HepG2 (cell line): Measurements from ENCODE around the gene POLRMT. TPM values are rescaled to one million over a fixed set of nuclear protein-coding genes. Genes with fewer than 3 reads are reported as not detected.

ENCODE experiments used
- AHDC1 ChIP-seq: sonication (generic); formaldehyde crosslinking; IDR thresholded peaks from 2 replicates; pipeline ENCODE4 v1.5.1; 2020; ENCODE audit warnings: mild to moderate bottlenecking, missing genetic modification reagents, borderline replicate concordance
- DNMT3B ChIP-seq: conservative IDR thresholded peaks from 2 replicates; pipeline ENCODE4 v1.6.1; 2016; ENCODE audit warnings: missing biosample characterization, control low read depth
- ELF4 ChIP-seq: sonication (generic); formaldehyde crosslinking; IDR thresholded peaks from 2 replicates; pipeline ENCODE4 v1.5.0; 2020; ENCODE audit warnings: missing genetic modification reagents, mild to moderate bottlenecking, moderate library complexity, borderline replicate concordance
- EP300 ChIP-seq, 3 experiments: sonication (generic) in 1 of 3; formaldehyde crosslinking in 1 of 3; IDR thresholded peaks; 2 replicates each; pipeline versions ENCODE4 v1.5.1 to v1.6.1; 2011 to 2020; ENCODE audit warnings: low read depth in 2 of 3, low read length in 2 of 3, borderline replicate concordance in 1 of 3, improper control_type of control experiment in 1 of 3, mild to moderate bottlenecking in 1 of 3, missing genetic modification reagents in 1 of 3, moderate library complexity in 1 of 3
- GLI4 ChIP-seq: sonication (generic); formaldehyde crosslinking; IDR thresholded peaks from 2 replicates; pipeline ENCODE4 v1.5.1; 2020; ENCODE audit warnings: missing genetic modification reagents, mild to moderate bottlenecking, moderate library complexity, borderline replicate concordance
- IRF2 ChIP-seq: IDR thresholded peaks from 2 replicates; pipeline ENCODE4 v1.6.1; 2018; ENCODE audit warnings: missing genetic modification reagents, missing compliant biosample characterization
- KLF9 ChIP-seq: IDR thresholded peaks from 2 replicates; pipeline ENCODE4 v1.6.1; 2016; ENCODE audit warnings: low read depth
- NFATC3 ChIP-seq: sonication (generic); formaldehyde crosslinking; IDR thresholded peaks from 2 replicates; pipeline ENCODE4 v1.5.1; 2020; ENCODE audit warnings: mild to moderate bottlenecking, missing genetic modification reagents
- TAF1 ChIP-seq: sonication (generic); formaldehyde crosslinking; IDR thresholded peaks from 2 replicates; pipeline ENCODE4 v1.4.0; 2020; ENCODE audit warnings: missing genetic modification reagents
- TOE1 ChIP-seq: sonication (generic); formaldehyde crosslinking; IDR thresholded peaks from 2 replicates; pipeline ENCODE4 v1.4.0; 2020; ENCODE audit warnings: mild to moderate bottlenecking, missing genetic modification reagents
- U2AF2 ChIP-seq: fragments of 200-400 bp; formaldehyde crosslinking; IDR thresholded peaks from 2 replicates; pipeline ENCODE4 v1.6.1; 2017; ENCODE audit warnings: low read depth, mild to moderate bottlenecking, low read length
- ZBTB43 ChIP-seq: sonication (generic); formaldehyde crosslinking; conservative IDR thresholded peaks from 2 replicates; pipeline ENCODE4 v1.4.0; 2020; ENCODE audit warnings: missing genetic modification reagents
- ZNF281 ChIP-seq: sonication (generic); formaldehyde crosslinking; IDR thresholded peaks from 2 replicates; pipeline ENCODE4 v1.4.0; 2020; ENCODE audit warnings: missing genetic modification reagents, borderline replicate concordance
- ZNF292 ChIP-seq: sonication (generic); formaldehyde crosslinking; IDR thresholded peaks from 2 replicates; pipeline ENCODE4 v1.8.1; 2022; ENCODE audit warnings: mild to moderate bottlenecking, low read depth, missing genetic modification reagents, borderline replicate concordance
- ZNF3 ChIP-seq: IDR thresholded peaks from 2 replicates; pipeline ENCODE4 v1.7.0; 2017; ENCODE audit warnings: inconsistent platforms
- ZNF354B ChIP-seq: sonication (generic); formaldehyde crosslinking; IDR thresholded peaks from 2 replicates; pipeline ENCODE4 v1.8.0; 2022; ENCODE audit warnings: mild to moderate bottlenecking, missing genetic modification reagents
- ZNF652 ChIP-seq: IDR thresholded peaks from 2 replicates; pipeline ENCODE4 v1.6.1; 2016; ENCODE audit warnings: low read depth, borderline replicate concordance
- polyA plus RNA-seq, 8 experiments: library from polyadenylated mRNA; depleted of rRNA in 3 of 8; stranded (reverse) in 7 of 8; unstranded in 1 of 8; fragments of >200 nt; fragmentation: Illumina TruSeq in 4 of 8; extraction: Trizol in 4 of 8; gene quantifications; 2 replicates each; pipeline versions ENCODE4 v1.2.1 to v1.2.3, GENCODE V29; 2011 to 2016; ENCODE audit warnings: low read depth in 4 of 8, missing spikeins in 1 of 8, mixed read lengths in 1 of 8; ENCODE audit not compliant: insufficient read depth in 1 of 8
- total RNA-seq, 5 experiments: library from RNA; depleted of rRNA; stranded (reverse); fragments of >200 nt; fragmentation: Illumina TruSeq; extraction: Trizol; gene quantifications; 2 replicates each; pipeline ENCODE4 v1.2.3, GENCODE V29; 2016; ENCODE audit warnings: low read depth in 1 of 5

Gene POLRMT
- total and polyA plus RNA-seq, 2 of the 13 experiments (the other 11 are each of a cell fraction or from before 2014, with no cell fraction given) = 78.0 to 101 TPM

- 0 out of 4 replicates have a peak, but pooled peaks of 1 of the 2 experiments have one; percentile 13 for TF ChIP-seq EP300 (IDR thresholded peaks at IDR 0.05; ENCODE audit: low read depth in 2 of 2, low read length in 2 of 2)
- 0 out of 2 replicates have a peak, but pooled peaks have one; percentile 10 for TF ChIP-seq EP300 (CRISPR knock-in tag; IDR thresholded peaks at IDR 0.05; ENCODE audit: borderline replicate concordance)
- TF ChIP-seq NFATC3 = no peak
- TF ChIP-seq ZNF281 (CRISPR knock-in tag) = peak; percentile 86
- no peak for TF ChIP-seq TOE1 (CRISPR knock-in tag)
- TF ChIP-seq U2AF2 = no peak
- peak; percentile 66; the same call in 1 of the 2 replicates for TF ChIP-seq TAF1
- TF ChIP-seq KLF9 (CRISPR knock-in tag) = no peak
- TF ChIP-seq ELF4 (CRISPR knock-in tag) = no peak
- TF ChIP-seq IRF2 (CRISPR knock-in tag) = no peak
- TF ChIP-seq GLI4 (CRISPR knock-in tag) = no peak; the same call in 1 of the 2 replicates
- no peak for TF ChIP-seq DNMT3B (CRISPR knock-in tag)
- no peak for TF ChIP-seq ZBTB43 (CRISPR knock-in tag)
- no peak for TF ChIP-seq ZNF292
- TF ChIP-seq ZNF652 = no peak
- no peak for TF ChIP-seq ZNF354B
- no peak for TF ChIP-seq ZNF3 (CRISPR knock-in tag)
- no peak for TF ChIP-seq AHDC1 (CRISPR knock-in tag)
Measured at GRCh38 chr19:570937-571565, 62.3 kb downstream of the POLRMT start (continued).
